Astrocyte (in vitro differentiated cells and primary cell): ENCODE measurements around the gene HEMK1.

Experiments used
- CTCF ChIP-seq: IDR thresholded peaks from 2 replicates; pipeline ENCODE4 v1.5.1; 2011; ENCODE audit warnings: low read depth, mild to moderate bottlenecking, inconsistent platforms, low read length, moderate library complexity; ENCODE audit not compliant: insufficient read depth
- EZH2 ChIP-seq: IDR thresholded peaks from 2 replicates; pipeline ENCODE4 v1.6.1; 2012; ENCODE audit warnings: mild to moderate bottlenecking, low read length, inconsistent platforms; ENCODE audit not compliant: insufficient read depth

GRCh38 chr3:50531201-50531600, 38.1 kb upstream of the HEMK1 start:
- TF ChIP-seq CTCF (no peak), EZH2 (no peak)
